NCI-H1417 (cell line): ENCODE data around the gene EPS15.
"Not testable (repeated sequence)": the region's sequence is repeated elsewhere in the genome, so short reads cannot be mapped to it uniquely, and the experiment has no call there.

Source experiments
- DNase-seq, 3 experiments: peaks; one replicate each; lab custom pipeline; 2025; lab: John Stamatoyannopoulos, UW

EPS15 gene

GRCh38 chr1:51472359-51472758 lies 46.7 kb downstream of the EPS15 start:
- no peak for DNase-seq

GRCh38 chr1:51469518-51469917 lies 49.5 kb downstream of the EPS15 start:
- DNase-seq, result no peak

DNA sequence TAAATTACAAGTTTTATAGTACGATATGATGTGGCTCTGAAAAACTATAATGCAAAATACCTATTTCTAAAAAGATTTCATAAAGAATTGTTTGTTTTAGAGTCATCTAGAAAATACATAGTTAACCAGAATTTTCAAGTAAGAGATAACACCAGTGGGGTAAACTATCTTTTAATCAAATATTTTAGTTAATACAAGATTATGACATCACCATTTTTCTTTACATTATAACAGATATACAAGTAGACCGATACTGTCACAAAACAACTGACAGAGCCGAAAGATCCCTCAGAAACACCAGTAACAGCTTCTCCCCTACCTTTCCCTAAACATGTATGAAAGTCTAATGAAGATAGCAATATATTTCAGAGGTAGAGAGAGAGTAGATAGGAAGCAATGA lies 54.2 kb downstream of the EPS15 start:
- DNase-seq, result no peak

DNA sequence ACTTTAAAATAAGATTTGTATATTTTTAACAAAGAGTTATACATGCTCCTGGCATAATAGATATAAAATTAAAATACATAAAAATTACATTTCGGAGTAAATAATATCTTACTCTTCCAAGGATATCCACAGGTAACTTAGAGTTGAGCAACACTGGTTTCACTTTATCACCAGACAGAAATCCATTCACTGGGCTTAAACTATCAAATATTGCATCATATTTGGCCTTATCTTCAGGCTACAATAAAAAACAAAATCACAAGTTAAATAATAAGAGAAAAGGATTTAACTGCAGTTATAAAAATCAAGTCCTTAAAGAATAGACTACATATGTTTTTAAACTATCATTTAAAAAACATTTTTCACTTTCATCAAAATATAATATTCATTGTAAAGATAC lies 55.5 kb downstream of the EPS15 start:
- DNase-seq, result no peak

GRCh38 chr1:51462289-51462688 lies 56.8 kb downstream of the EPS15 start:
- peak in 1 of 3 experiments; percentile 6 for DNase-seq

DNA sequence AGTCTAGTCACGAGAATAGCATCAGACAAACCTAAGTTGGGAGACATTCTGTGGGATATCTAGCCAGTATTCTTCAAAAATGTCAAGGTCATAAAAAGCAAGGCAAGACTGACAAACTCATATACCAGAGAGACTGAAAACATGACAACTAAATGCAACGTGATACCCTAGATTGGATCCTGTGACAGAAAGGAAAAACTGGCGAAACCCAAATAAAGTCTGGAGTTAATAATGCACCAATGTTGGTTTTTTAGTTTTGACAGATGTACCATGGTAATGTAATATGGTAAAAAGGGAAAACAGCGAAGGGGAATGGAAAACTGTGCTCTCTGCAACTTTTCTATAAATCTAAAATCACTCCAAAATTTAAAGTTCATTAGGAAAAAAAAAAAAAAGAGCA lies 64.5 kb downstream of the EPS15 start:
- DNase-seq, result no peak

- DNase-seq, result peak in 1 of 3 experiments; percentile 12
These were observed 66.1 kb downstream of the EPS15 start for GRCh38 chr1:51453010-51453409.

DNA sequence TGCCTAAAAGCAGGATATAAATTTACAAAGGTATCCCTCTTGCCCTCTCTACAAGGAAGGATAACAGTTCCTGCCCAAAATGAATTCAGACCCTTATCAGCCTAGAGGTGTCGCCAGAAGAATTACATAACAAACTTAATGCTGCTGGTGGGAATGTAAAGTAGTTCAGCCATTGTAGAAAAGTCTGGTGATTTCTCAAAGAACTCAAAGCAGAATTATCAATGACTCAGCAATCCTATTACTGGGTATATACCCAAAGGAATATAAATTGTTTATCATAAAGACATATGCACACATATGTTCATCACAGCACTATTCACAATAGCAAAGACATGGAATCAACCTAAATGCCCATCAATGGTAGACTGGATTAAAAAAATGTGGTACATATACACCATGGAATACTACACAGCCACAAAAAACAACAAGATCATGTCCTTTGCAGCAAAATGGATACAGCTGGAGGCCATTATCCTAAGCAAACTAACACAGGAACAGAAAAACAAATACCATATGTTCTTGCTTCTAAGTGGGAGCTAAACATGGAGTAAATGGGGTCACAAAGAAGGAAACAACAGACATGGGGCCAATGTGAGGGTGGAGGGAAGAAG lies 70.1 kb downstream of the EPS15 start:
- not testable (repeated sequence) for DNase-seq

GRCh38 chr1:51445351-51446090 lies 73.5 kb downstream of the EPS15 start:
- no peak for DNase-seq

DNA sequence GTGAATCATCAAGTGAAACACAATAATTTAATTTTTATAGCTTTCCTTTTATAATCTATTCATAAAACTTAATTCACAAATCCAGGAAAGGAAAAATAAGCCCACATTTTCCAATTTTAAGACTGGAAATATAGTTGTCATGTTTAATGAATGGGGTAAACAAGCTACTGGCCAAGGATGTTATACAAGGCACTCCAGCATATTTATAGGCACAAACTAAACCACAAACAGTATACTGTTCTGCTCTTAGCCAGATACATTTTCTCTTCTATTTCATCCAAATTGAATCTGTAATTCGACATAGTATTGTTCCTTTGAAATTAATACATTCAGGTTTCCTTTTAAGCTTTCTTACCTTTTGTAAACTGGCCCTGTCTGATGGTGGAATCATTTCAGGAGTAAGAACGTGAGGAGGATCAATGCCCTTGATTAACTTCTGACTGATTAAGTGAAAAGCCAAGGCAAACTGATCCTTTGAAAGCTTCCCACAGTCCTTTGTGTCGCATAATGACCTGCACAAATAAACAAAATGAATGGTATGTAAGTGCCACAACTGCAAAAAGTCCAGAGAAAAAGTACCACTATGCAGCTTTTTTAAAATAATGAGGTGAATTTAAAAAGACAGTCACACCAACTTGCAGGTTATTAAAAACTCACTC lies 74.4 kb downstream of the EPS15 start:
- no peak for DNase-seq

- no peak for DNase-seq
These were observed 75.0 kb downstream of the EPS15 start for GRCh38 chr1:51444096-51444495.

DNA sequence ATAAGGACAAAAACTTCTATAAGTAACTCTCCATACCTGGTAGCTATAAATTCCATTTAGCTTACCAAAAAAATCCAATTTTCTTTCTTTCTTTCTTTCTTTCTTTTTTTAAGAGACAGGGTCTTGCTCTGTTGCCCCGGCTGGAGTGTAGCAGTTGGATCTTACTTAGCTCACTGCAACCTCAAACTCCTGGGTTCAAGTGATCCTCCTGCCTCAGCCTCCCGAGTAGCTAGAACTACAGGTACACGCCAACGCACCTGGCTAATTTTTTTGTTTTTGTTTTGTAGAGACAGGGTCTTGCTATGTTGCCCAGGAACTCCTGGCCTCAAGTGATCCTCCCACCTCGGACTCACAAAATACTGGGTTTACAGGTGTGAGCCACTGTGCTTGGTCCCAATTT lies 75.5 kb downstream of the EPS15 start:
- DNase-seq, result no peak

DNA sequence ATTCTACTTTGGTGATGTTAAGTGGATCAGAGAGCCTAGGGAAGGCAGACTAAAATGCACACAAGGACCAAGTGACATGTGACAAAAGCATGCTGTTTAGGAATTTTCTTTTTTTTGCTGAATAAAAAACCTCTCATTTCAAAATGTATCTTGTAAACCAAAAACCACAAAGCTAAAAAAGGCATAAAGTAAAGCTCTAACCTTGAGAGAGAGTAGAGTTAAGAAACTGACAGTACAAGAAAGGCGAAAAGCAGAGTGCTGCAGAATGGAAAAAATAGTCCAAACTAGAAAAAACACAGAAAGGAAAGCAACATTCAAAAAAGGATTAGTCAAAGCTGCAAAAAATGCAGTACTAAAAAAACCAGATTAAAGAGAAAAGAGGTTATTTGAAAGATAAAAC lies 76.5 kb downstream of the EPS15 start:
- DNase-seq, result no peak

DNA sequence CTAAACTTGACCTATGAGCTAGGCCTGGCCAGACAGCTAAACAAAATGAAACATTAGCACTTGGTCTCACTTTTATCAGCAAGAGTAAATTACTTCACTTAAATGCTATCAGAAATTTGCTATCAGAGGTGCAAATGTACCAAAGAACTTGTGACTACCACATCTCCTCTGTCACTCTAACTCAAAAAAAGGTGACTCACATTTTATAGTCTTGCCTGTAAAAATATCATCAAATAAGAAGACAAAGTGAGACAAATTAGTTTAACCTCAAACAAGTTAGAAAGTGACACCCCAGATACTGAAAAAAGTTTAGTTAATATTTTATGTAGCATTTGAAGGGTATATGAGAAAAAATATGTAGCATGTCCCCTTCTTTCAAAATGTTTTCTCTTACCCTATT lies 76.9 kb downstream of the EPS15 start:
- no peak for DNase-seq

DNA sequence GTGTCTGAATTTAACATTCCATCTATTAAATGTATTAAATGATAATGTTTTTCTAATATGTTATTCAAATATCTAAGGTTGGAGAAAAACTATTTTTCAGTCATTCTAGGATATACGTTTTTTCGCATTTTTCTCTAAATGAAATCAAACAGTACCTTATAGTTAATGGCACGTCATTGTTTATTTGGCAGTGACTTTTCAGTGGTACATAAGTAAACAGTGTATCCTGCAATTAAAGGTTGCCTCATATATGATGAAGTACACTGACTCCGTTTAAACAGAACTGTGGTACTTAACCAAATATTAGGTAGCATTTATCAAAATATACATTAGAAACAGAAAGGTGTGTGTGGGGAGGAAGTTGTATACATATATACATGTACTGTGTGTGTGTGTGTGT lies 79.2 kb downstream of the EPS15 start:
- DNase-seq, result peak in 2 of 3 experiments; percentile 13 to 61

DNA sequence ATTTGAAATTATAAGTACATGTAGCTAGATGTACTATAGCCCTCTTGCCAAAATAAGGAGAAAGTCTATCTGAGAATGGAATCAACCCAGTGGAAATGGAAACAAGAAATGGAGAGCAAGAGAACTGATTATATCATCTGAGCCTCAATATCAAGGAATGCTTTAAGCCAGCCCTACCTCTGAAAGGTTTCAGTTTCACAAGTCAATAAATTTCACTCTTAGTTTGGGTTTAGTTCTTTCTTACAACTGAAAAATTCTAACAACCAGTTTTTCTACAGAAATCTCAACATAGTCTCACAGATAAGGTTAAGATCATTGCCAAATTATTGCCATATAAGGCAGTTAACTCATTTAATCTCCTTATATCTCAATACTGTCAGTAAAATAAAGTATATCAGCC lies 80.0 kb downstream of the EPS15 start:
- DNase-seq, result no peak

GRCh38 chr1:51437391-51437790 lies 81.7 kb downstream of the EPS15 start:
- not testable (repeated sequence) for DNase-seq

DNA sequence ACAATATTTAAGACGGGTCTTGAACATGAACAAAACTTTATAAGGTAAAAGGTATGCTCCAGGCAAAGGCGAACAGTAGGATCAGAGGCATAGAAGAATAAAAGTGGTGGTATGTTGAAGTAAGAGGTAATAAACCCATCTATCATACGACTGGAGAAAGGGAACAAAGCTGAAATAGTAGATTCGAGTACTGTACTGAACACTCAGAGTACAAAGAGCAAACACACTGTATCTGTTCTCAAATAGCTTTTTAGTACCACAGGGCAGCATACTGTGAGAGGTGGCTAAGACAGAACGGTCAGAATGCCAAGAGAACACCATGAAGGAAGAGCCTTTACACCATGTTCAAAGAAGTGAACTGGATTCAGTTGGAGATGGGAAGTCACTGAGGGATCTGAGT lies 83.2 kb downstream of the EPS15 start:
- DNase-seq, result no peak

DNA sequence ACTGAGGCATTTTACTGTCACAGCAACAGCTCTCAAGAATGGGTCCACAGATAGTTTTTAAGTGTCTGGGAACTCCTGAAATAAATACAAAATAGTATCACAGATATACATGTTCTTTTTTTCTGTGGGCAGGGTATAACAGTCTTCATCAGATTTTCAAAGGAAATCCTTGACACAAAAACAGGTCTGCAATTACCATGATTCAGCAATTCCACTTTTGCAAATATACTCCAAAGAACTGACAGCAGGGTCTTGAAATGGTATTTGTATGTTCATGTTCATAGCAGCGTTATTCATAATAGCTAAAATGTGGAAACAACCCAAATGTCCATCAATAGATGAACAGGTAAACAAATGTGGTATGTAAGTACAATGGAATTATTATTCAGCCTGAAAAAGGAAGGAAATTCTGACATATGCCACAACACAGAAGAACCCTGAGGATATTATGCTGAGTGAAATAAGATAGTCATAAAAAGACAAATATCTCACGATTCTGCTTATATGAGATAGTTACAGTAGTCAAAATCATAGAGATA lies 85.0 kb downstream of the EPS15 start:
- no peak for DNase-seq

- DNase-seq, result no peak
These were observed 85.6 kb downstream of the EPS15 start for GRCh38 chr1:51433269-51433971.

DNA sequence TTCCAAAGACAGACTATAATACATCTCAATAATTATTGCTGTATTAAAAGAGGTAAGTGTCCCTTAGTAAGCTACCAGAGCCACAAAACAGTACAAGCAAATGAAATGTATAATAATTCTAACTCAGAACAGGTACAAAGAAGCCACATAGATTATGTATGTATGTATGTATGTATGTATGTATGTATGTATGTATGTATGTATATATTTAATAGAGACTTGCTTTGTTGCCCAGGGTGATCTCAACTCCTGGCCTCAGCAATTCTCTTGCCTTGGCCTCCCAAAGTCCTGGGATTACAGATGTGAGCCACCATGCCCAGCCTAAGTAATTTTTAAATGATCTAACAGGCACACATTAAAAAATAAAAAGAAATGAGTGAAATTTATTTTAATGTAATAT lies 86.9 kb downstream of the EPS15 start:
- no peak for DNase-seq

GRCh38 chr1:51427438-51427837 lies 91.6 kb downstream of the EPS15 start:
- no peak for DNase-seq
